Adrenal gland (tissue), 12 donors: ENCODE data around the gene MIGA2. TPM values are rescaled to one million over a fixed set of nuclear protein-coding genes. Genes with fewer than 3 reads are reported as not detected.
A peak's percentile ranks its signal among the peaks of the same experiment; 100 is the strongest.

Experiments
- DNase-seq, 7 donors: peaks; one replicate each; pipeline ENCODE4 v3.0.0-alpha.2; 2019 to 2020
- H3K27ac ChIP-seq, 5 donors: fragments of 200-600 bp; sonication (generic) in 4 of 5; 1 replicate in 3 of 5; 2 replicates in 2 of 5; pipeline versions ENCODE4 v1.5.1 to v1.8.0; 2016 to 2020; ENCODE audit warnings: mild to moderate bottlenecking in 1 of 5
- H3K27me3 ChIP-seq: fragments of 200-600 bp; 2 replicates; pipeline ENCODE4 v1.8.0; 2021
- H3K36me3 ChIP-seq, 2 donors: fragments of 200-600 bp; replicated peaks in 1 of 2; 1 replicate in 1 of 2; 2 replicates in 1 of 2; pipeline versions ENCODE4 v1.5.1 to v1.8.0; 2018 to 2022
- H3K4me1 ChIP-seq, 2 donors: fragments of 200-600 bp; replicated peaks in 1 of 2; 1 replicate in 1 of 2; 2 replicates in 1 of 2; pipeline versions ENCODE4 v1.5.1 to v1.8.0; 2018 to 2021
- H3K4me3 ChIP-seq, 4 donors: fragments of 200-600 bp; sonication (generic) in 3 of 4; one replicate each; pipeline ENCODE4 v1.5.1; 2016 to 2018
- H3K9me3 ChIP-seq, 3 donors: fragments of 200-600 bp; sonication (generic) in 1 of 3; replicated peaks in 1 of 3; 1 replicate in 2 of 3; 2 replicates in 1 of 3; pipeline versions ENCODE4 v1.5.1 to v1.8.0; 2016 to 2021
- POLR2A ChIP-seq, 2 donors: fragments of 450-650 bp; IDR thresholded peaks; one replicate each; pipeline ENCODE4 v1.6.1; 2017; ENCODE audit warnings: antibody characterized with exemption in 2 of 2, mild to moderate bottlenecking in 2 of 2, moderate library complexity in 1 of 2
- WGBS, 4 donors: extraction: QIAGEN DNeasy Blood & Tissue Kit in 2 of 4; methylation state at CpG; one replicate each; pipeline versions ENCODE4 v1.1.5 to v1.1.7; 2013 to 2017; 5-methylcytosine and 5-hydroxymethylcytosine counted together
- intact Hi-C, 2 donors: fragments of 100-400 bp; cut with DNase I; formaldehyde crosslinking; loops; one replicate each; pipeline versions ENCODE4 v1.14.1 to v1.15.0; 2022 to 2023
- polyA plus RNA-seq, 3 donors: library from polyadenylated mRNA; stranded (reverse); fragments of 200-250 nt in 2 of 3; fragments of 350-450 nt in 1 of 3; fragmentation: Illumina TruSeq in 1 of 3; extraction: RNeasy Lipid Tissue Mini Kit (QIAGEN cat#74804) in 1 of 3; gene quantifications; one replicate each; pipeline ENCODE4 v1.2.3, GENCODE V29; 2013 to 2014
- total RNA-seq, 9 donors: library from RNA; depleted of rRNA in 4 of 9; stranded (reverse); fragments of >200 nt in 4 of 9; fragments of 120-200 nt in 1 of 9; fragmentation: NEBNext Ultra II Directional in 1 of 9; extraction: Animal tissue kit (Norgen Biotek cat#: 25700) in 1 of 9; gene quantifications; one replicate each; pipeline versions ENCODE4 v1.1.0 to v1.2.4, GENCODE V29; 2013 to 2023
- TF ChIP-seq, protein P1 (sequence below), 6 experiments: fragments of 450-650 bp in 4 of 6; fragments of 200-600 bp in 2 of 6; sonication (generic) in 1 of 6; IDR thresholded peaks; 1 replicate in 5 of 6; 2 replicates in 1 of 6; pipeline versions ENCODE4 v1.5.1 to v1.8.0; 2016 to 2021; ENCODE audit warnings: antibody characterized with exemption in 6 of 6, mild to moderate bottlenecking in 2 of 6, moderate library complexity in 1 of 6
- donor health status: healthy with polysubstance abuse.
- donor health status: Bipolar disorder and iron deficiency.
- donor health status: DM: yes; HTN: yes; CAD: no.
- donor health status: DM: no; HTN: no; CAD: no.
- donor health status: DM: no; HTN: no; CAD: no.
- donor health status: DM: yes; HTN: yes; CAD: no.

The MIGA2 gene
- total and polyA plus RNA-seq, 12 donors = 8.9 to 74.6 (median 43.7) TPM

- 47 to 58% (median 57%) methylated on average over 6 to 13 of the region's 13 CpGs for WGBS, 4 donors
- intact Hi-C loops = no loop called here
- TF ChIP-seq, protein P1, sequence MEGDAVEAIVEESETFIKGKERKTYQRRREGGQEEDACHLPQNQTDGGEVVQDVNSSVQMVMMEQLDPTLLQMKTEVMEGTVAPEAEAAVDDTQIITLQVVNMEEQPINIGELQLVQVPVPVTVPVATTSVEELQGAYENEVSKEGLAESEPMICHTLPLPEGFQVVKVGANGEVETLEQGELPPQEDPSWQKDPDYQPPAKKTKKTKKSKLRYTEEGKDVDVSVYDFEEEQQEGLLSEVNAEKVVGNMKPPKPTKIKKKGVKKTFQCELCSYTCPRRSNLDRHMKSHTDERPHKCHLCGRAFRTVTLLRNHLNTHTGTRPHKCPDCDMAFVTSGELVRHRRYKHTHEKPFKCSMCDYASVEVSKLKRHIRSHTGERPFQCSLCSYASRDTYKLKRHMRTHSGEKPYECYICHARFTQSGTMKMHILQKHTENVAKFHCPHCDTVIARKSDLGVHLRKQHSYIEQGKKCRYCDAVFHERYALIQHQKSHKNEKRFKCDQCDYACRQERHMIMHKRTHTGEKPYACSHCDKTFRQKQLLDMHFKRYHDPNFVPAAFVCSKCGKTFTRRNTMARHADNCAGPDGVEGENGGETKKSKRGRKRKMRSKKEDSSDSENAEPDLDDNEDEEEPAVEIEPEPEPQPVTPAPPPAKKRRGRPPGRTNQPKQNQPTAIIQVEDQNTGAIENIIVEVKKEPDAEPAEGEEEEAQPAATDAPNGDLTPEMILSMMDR (IDR thresholded peaks at IDR 0.05) = no peak
- TF ChIP-seq POLR2A (IDR thresholded peaks at IDR 0.05) = no peak
- Histone ChIP-seq H3K27me3 (no peaks in the 10 kb centered on the region), H3K4me3 (no peak overlapping the region), H3K9me3 (no peaks in the 10 kb centered on the region), H3K27ac (peak overlapping the region; percentile 16 to 77 (median 42)), H3K4me1 (peaks cover 15 to 22% of the 10 kb centered on the region in 2 donors), H3K36me3 (peaks cover 0 to 32% of the 10 kb centered on the region in 2 donors)
- DNase-seq = peak in 6 of 7 donors; percentile 60 to 72 (median 66)
Measured at GRCh38 chr9:129094387-129095169, 58.2 kb downstream of the MIGA2 start.

DNA sequence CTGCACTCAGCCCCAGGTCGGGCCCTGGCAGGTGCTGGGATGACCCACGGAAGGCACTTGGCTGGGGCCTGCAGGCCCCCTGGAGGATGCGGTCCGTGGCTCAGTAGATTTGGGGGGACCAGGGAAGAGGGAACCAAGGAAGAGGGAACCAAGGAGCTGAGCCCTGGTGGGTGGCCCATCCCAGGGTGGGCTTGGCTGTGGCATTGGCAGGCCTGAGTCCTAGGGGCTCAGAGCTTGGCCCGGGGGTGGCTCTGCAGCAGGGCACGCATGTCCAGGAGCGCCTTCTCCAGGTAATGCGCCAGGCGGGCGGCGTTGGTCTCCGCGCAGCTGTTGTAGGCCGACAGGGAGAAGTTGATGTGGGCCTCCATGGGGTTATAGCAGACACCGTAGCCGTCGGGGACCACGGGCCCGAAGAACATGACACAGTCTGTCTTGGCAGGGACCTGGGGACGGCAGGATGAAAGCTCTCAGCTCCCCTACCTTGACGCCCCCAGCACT lies 58.8 kb downstream of the MIGA2 start:
- TF ChIP-seq, protein P1 (IDR thresholded peaks at IDR 0.05) = no peak
- TF ChIP-seq POLR2A (IDR thresholded peaks at IDR 0.05) = no peak
- Histone ChIP-seq H3K36me3 (peaks cover 0 to 30% of the 10 kb centered on the region in 2 donors), H3K4me1 (peaks cover 15 to 22% of the 10 kb centered on the region in 2 donors), H3K27ac (peak overlapping the region; percentile 16 to 77 (median 42)), H3K27me3 (no peaks in the 10 kb centered on the region), H3K4me3 (no peak overlapping the region), H3K9me3 (no peaks in the 10 kb centered on the region)
- DNase-seq = no peak
- 89 to 95% (median 92%) methylated on average over 18 to 21 of the region's 21 CpGs for WGBS, 4 donors
- intact Hi-C loops = no loop called here

DNA sequence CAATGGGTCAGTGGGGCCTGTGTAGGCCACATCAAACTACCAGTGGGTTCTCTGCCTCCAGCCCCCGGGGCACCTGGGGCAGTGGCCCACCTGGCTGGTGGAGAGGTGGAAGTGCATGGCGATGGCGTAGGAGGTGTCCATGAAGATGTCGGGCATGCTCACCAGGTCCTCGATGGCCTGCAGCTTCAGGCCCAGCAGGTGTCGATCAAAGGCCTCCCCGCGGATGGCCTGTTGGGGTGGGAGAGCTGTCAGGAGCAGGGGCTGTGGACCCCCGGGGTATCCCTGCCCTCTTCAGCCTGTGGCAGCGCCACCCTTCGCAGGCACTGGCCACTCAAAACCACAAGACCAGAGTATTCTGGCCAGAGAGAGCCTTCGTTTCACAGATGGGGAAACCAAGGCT lies 59.5 kb downstream of the MIGA2 start:
- no peak for TF ChIP-seq POLR2A (IDR thresholded peaks at IDR 0.05)
- TF ChIP-seq, protein P1 (IDR thresholded peaks at IDR 0.05) = no peak
- Histone ChIP-seq H3K36me3 (peaks cover 0 to 30% of the 10 kb centered on the region in 2 donors), H3K4me1 (peaks cover 15 to 18% of the 10 kb centered on the region in 2 donors), H3K27ac (peak overlapping the region in 1 of 5 donors; percentile 77), H3K9me3 (no peaks in the 10 kb centered on the region), H3K27me3 (no peaks in the 10 kb centered on the region), H3K4me3 (no peak overlapping the region)
- no peak for DNase-seq
- intact Hi-C loops = no loop called here
- 92 to 100% (median 93%) methylated on average over 4 to 12 of the region's 12 CpGs for WGBS, 4 donors

- Histone ChIP-seq H3K36me3 (peaks cover 0 to 30% of the 10 kb centered on the region in 2 donors), H3K27me3 (no peaks in the 10 kb centered on the region), H3K4me1 (peaks cover 15 to 18% of the 10 kb centered on the region in 2 donors), H3K4me3 (no peak overlapping the region), H3K27ac (no peak overlapping the region), H3K9me3 (no peaks in the 10 kb centered on the region)
- no peak for DNase-seq
- intact Hi-C loops = no loop called here
- no peak for TF ChIP-seq POLR2A (IDR thresholded peaks at IDR 0.05)
- TF ChIP-seq, protein P1 (IDR thresholded peaks at IDR 0.05) = no peak
- 92 to 94% (median 92%) methylated on average over 11 to 16 of the region's 16 CpGs for WGBS, 4 donors
Measured at GRCh38 chr9:129097671-129098306, 61.4 kb downstream of the MIGA2 start.
